NCI-H1417 treated with DMSO at 0.1 percent for 48 hours (cell line): ENCODE data around the gene TMC2.

ENCODE experiments used
- DNase-seq: peaks from one replicate; lab custom pipeline; 2025; lab: John Stamatoyannopoulos, UW

Gene TMC2

GRCh38 chr20:2626853-2627541 lies 90.6 kb downstream of the TMC2 start:
- DNase-seq = no peak

GRCh38 chr20:2631228-2631627 lies 94.9 kb downstream of the TMC2 start:
- no peak for DNase-seq

DNA sequence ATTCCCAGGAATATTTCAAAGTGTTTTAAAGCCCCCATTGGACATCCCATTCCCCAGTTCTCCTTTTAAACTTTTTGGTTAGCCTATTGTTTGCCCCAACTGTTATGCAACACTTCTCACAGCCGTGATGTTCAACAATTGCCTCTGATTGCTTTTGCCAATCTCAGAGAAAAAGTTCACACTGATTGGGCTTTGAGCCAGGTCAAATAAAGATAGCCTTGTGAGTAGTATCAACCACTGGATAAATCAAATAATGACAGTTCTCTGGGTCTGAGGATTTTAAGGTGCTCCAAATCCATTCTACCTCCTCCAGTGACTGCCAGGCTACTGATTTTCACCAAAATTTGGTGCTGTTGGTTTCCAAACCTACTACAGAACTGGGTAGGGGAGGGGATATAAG lies 97.0 kb downstream of the TMC2 start:
- DNase-seq = no peak

DNA sequence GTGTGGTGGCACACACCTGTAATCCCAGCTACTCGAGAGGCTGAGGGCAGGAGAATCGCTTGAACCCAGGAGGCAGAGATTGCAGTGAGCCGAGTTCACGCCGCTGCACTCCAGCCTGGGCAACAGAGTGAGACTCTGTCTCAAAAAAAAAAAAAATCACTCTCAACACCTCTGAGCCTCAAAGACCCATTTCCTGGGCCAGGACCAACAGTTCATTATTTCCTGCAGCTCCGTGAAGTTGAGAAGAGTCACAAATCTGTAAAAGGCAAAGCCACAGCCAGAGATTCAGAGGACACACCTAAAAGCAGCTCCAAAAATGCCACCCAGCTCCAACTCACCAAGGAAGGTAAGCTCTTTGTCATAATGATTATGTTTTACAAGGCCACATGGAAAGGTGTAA lies 100.9 kb downstream of the TMC2 start:
- no peak for DNase-seq

DNA sequence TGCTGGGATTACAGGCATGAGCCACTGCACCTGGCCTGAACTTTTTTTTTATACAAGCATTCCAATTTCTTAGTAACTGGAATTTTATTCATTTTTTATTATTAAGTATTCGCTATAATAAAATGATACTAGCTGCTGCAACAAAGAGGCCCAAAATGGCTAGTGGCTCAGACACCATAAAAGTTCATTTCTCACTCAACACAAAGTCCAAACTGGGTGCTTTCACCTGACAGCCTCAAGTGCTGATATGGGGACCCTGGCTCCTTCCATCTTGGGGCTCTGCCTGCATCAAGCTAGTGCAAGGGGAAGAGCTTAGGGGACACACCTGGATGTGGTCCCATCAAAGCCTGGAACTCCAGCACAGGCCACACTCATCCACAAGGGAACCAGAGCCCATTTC lies 103.9 kb downstream of the TMC2 start:
- no peak for DNase-seq

GRCh38 chr20:2640899-2641298 lies 104.5 kb downstream of the TMC2 start:
- DNase-seq = no peak

- no peak for DNase-seq
These were observed 107.3 kb downstream of the TMC2 start for GRCh38 chr20:2643708-2644107.

GRCh38 chr20:2651772-2652723 lies 115.7 kb downstream of the TMC2 start, which contains the start of gene NOP56:
NOP56 (plus strand) TSS chr20:2652632; CDS start chr20:2652661, 29 bp downstream.
- DNase-seq = peak; percentile 62

DNA sequence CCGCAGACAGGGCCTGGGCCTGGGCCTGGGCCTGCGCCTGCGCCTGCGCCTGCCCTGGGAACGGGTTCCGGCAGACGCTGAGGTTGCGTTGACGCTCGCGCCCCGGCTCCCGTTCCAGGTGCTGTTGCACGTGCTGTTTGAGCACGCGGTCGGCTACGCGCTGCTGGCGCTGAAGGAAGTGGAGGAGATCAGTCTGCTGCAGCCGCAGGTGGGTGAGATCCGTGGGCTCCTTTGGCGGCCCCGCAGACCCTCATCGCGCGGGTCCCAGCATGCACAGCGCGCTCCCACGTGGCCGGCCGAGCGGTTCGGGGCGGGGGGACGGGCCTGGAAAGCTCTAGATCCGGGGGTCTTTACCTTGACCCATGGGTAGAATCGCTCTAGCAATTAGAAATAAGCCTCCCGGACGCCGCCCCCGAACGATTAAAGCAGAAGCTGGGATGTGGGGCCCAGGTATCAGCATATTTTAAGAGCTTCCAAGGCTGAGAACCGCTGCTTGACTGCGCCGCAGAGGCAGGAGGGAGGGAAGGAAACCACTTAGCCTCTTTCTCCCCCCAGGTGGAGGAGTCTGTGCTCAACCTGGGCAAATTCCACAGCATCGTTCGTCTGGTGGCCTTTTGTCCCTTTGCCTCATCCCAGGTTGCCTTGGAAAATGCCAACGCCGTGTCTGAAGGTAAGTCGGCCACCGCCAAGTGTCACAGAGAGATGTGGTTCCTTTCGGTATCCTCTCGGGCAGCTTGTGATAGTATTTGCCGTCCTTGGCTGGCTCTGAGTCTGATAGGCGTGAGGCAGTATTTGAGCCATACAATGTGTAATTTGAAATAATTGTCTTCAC lies 116.6 kb downstream of the TMC2 start:
- no peak for DNase-seq

- no peak for DNase-seq
These were observed 117.4 kb downstream of the TMC2 start for GRCh38 chr20:2653556-2654383.

DNA sequence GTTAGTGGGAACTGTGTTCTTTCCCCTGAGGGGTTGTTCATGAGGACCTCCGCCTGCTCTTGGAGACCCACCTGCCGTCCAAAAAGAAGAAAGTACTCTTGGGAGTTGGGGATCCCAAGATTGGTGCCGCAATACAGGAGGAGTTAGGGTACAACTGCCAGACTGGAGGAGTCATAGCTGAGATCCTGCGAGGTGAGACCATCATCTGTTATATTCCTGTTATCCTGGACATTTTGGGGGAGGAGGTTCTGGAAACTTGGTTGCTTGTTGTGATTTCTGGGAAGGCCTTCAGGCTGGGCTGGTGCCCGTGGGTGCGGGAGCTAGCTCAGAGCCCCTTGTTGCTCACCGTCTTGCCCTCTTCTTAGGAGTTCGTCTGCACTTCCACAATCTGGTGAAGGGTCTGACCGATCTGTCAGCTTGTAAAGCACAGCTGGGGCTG lies 118.0 kb downstream of the TMC2 start:
- no peak for DNase-seq

DNA sequence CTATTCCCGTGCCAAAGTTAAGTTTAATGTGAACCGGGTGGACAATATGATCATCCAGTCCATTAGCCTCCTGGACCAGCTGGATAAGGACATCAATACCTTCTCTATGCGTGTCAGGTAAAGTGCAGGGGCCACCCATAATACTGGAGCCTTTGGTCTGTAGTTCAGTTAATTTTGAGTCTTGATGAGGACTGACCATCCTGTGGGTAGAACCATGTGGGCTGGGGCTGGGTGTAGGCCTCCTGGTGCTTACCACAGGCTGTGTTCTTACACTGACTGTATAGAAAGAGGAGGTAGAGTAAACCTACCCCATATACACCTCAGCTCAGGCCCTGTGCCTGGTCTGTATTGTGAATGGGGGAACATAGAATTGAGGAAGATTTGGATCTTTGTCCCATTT lies 118.5 kb downstream of the TMC2 start:
- no peak for DNase-seq

DNA sequence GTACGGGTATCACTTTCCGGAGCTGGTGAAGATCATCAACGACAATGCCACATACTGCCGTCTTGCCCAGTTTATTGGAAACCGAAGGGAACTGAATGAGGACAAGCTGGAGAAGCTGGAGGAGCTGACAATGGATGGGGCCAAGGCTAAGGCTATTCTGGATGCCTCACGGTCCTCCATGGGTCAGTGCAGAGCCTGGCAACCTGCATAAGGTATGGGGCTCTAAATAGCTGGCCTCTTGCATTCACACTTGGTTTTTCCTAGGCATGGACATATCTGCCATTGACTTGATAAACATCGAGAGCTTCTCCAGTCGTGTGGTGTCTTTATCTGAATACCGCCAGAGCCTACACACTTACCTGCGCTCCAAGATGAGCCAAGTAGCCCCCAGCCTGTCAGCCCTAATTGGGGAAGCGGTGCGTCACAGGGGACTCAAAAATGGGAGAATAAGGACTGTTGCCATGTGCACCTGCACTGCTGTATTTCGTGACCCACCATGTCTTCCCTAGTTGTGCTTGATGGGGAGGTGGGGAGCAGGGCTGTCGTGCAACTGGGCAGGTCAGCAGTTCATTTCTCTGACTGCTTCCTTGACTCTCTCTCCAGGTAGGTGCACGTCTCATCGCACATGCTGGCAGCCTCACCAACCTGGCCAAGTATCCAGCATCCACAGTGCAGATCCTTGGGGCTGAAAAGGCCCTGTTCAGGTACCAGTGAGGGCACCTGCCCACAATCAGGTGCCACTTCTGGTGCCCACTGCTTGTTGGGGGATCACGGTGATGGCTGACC lies 119.2 kb downstream of the TMC2 start:
- DNase-seq = no peak

- DNase-seq = no peak
These were observed 120.2 kb downstream of the TMC2 start for GRCh38 chr20:2656471-2657117.

- DNase-seq = no peak
These were observed 120.9 kb downstream of the TMC2 start for GRCh38 chr20:2657241-2657640.

DNA sequence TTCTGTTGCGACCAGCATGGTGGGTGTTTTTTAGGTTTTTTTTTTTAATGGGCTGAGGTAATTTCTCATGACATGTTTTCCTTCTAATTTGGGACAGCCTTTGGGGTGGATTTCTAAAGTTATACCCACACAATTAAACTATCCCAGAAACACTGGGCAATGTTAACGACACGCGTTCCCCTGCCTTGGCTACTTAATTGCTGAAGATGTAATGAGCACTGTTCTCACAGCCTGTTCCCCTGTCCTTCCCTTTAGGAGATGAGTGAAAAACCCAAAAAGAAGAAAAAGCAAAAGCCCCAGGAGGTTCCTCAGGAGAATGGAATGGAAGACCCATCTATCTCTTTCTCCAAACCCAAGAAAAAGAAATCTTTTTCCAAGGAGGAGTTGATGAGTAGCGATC lies 121.3 kb downstream of the TMC2 start:
- no peak for DNase-seq

- no peak for DNase-seq
These were observed 122.3 kb downstream of the TMC2 start for GRCh38 chr20:2658414-2659354.

DNA sequence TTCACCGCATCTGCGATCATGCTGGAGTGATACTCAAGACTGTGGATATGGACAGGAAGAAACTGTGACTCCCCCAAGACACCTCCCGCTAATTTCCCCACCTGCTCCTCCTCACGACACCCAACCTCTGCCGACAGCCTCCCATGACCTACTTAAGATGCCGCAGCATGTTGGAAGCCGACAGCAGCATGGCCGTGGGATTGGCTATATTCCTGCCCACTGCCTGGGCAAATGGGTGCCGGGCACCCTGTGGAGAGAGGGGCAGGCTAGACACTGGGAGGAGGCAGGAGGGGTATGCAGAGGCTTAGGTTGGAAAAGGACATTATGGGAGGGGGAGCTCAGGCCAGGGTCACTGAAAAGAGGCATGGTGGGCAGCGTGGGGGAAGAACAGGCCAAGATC lies 123.2 kb downstream of the TMC2 start:
- no peak for DNase-seq

DNA sequence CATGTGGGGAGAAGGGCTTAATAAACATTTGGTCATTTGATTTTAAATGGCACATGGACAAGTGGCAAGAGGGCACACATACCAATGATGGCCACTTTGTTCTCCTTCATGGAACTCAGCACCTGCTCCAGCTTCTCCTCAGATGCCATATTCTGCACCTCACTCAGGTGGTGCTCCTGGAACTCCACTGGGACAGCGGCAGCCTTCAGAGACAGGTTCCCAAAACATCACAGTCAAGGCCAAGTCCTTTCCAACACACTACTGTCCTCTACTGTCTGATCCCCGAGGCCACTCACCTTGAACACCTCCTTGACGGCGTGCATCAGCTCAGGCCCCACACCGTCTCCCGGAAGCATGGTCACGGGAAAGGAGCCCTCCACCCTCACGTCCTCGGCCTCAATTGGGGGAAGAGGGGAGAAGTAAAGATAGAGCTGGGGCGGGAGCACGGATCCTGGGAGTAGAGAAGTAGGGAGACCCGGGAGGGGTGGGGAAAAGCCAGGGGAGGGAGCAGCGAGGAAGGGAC lies 127.1 kb downstream of the TMC2 start:
- no peak for DNase-seq
